Sigmoid colon (tissue), 7 donors: ENCODE measurements around the gene DRC3. TPM values are rescaled to one million over a fixed set of nuclear protein-coding genes. Genes with fewer than 3 reads are reported as not detected.
"Not testable (repeated sequence)": the region's sequence is repeated elsewhere in the genome, so short reads cannot be mapped to it uniquely, and the experiment has no call there.

Experiments
- DNase-seq: peaks from one replicate; pipeline ENCODE4 v3.0.0-alpha.2; 2019
- H3K27ac ChIP-seq, 4 donors: fragments of 200-600 bp; sonication (generic); one replicate each; pipeline ENCODE4 v1.5.1; 2016 to 2019; ENCODE audit warnings: mild to moderate bottlenecking in 1 of 4
- H3K27me3 ChIP-seq, 3 donors: fragments of 200-600 bp; sonication (generic); one replicate each; pipeline ENCODE4 v1.5.1; 2019; ENCODE audit warnings: mild to moderate bottlenecking in 1 of 3
- H3K36me3 ChIP-seq, 4 donors: fragments of 200-600 bp; sonication (generic); one replicate each; pipeline ENCODE4 v1.5.1; 2016 to 2019
- H3K4me1 ChIP-seq, 4 donors: fragments of 200-600 bp; sonication (generic); one replicate each; pipeline ENCODE4 v1.5.1; 2017 to 2019
- H3K4me3 ChIP-seq, 4 donors: fragments of 200-600 bp; sonication (generic); one replicate each; pipeline ENCODE4 v1.5.1; 2017 to 2019; ENCODE audit warnings: mild to moderate bottlenecking in 2 of 4, moderate library complexity in 1 of 4
- H3K9me3 ChIP-seq, 4 donors: fragments of 200-600 bp in 3 of 4; sonication (generic) in 3 of 4; one replicate each; pipeline versions ENCODE4 v1.5.1 to v1.6.1; 2013 to 2019
- EP300 ChIP-seq, 4 donors: sonication (generic); formaldehyde crosslinking; IDR thresholded peaks; one replicate each; pipeline ENCODE4 v1.6.1; 2017; ENCODE audit warnings: antibody characterized with exemption in 4 of 4
- POLR2A ChIP-seq, 2 donors: fragments of 450-650 bp; IDR thresholded peaks; one replicate each; pipeline ENCODE4 v1.6.1; 2016; ENCODE audit warnings: antibody characterized with exemption in 2 of 2, mild to moderate bottlenecking in 2 of 2, moderate library complexity in 2 of 2
- POLR2AphosphoS5 ChIP-seq, 4 donors: sonication (generic); formaldehyde crosslinking; IDR thresholded peaks; one replicate each; pipeline ENCODE4 v1.6.1; 2017; ENCODE audit warnings: antibody characterized with exemption in 4 of 4
- WGBS, 2 donors: extraction: QIAGEN DNeasy Blood & Tissue Kit; methylation state at CpG; one replicate each; pipeline ENCODE4 v1.1.7; 2013; 5-methylcytosine and 5-hydroxymethylcytosine counted together
- intact Hi-C: fragments of 100-400 bp; cut with DNase I; formaldehyde crosslinking; loops from one replicate; pipeline ENCODE4 v1.15.1; 2023
- polyA plus RNA-seq, 3 donors: library from polyadenylated mRNA; stranded (reverse); fragments of 200-250 nt; gene quantifications; one replicate each; pipeline ENCODE4 v1.2.3, GENCODE V29; 2013
- total RNA-seq, 4 donors: library from RNA; depleted of rRNA; stranded (reverse); fragments of >200 nt; gene quantifications; one replicate each; pipeline ENCODE4 v1.1.0, GENCODE V29; 2016
- TF ChIP-seq, protein P1 (sequence below), 4 experiments: fragments of 450-650 bp in 3 of 4; fragments of 200-600 bp in 1 of 4; IDR thresholded peaks; one replicate each; pipeline ENCODE4 v1.5.1; 2016 to 2019; ENCODE audit warnings: antibody characterized with exemption in 4 of 4, mild to moderate bottlenecking in 3 of 4, moderate library complexity in 2 of 4
- donor health status: healthy with polysubstance abuse.
- donor health status: Bipolar disorder and iron deficiency.
- donor health status: healthy.

DRC3 gene
- total and polyA plus RNA-seq, 7 donors = 0.36 to 6.1 (median 1.6) TPM; not detected in 2

DNA sequence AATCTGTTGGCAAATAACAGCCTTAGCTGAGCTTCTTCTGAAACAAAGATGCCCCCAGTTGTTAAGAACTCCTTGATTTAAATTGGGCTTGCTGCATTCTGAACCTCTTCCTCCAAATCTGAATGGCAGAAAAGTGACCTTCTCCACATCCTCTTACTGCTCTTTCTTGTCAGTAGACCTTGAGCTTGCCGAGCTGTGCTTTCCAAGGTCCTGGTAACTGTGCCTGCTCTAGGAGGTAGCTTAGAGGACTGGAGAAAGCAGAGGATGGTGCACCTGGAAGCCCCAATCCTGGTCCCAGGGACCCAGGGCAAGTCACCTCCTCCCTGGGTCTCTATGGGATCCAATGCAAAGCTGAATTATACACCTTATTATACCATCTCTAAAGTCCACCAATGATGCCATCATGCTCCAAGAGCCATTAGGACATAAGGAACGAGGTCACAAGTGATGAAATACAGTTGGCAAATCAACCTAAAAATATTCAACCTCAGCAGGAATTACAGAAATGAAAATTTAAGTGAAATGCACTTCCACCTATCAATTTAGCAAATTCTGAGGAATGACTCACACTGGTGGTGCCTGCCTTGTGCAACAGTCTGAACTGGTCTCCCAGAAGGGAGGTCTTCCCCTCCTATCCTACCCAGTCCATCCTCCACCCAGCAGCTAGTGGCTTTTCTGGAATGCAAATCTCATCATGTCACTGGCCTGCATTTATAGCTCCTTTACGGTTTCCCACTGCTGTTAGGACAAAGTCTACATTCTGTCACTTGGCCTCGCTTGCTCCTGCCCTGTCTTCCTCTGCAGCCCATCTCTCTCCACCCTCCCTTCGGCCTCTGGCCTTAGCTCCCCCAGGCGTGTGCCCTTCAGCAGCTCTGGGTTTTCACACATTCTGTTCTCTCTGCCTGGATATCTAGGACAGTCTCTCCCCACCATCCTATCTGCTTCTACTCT lies 37.1 kb upstream of the DRC3 start:
- peak; percentile 75 for DNase-seq
- intact Hi-C loops = no loop called here
- H3K27ac ChIP-seq = no peak overlapping the region

DNA sequence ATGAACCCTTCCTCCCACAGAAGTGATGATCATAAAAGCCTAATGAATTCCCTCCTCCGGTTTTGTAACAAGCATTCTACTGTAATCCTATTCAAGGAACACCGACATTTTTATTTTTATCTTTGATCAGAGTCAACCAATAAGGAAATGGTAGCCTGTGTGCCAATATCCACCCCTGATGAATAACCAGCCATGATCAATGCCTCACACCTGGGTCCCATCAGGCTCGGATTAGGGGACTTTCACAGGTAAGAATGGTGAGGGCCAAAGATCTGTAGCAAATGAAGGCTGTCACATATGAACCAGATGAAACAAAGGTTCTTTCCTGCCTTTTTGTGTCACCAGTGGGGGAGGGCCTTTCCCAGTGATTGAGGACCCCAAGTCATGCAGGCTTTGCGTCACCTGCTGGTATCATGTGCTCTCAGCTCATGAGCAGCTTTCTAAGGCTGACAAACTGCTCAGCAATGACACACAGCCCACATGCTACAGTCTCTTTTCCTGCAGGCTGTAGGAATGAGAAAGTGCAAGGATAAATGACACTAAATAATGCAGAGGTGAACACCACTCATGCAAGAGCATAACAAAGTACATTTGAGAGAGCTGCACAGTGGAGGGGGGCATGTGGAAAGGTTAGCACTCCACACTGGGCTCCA lies 35.3 kb upstream of the DRC3 start:
- Histone ChIP-seq H3K27ac (no peak overlapping the region), H3K27me3 (no peaks in the 10 kb centered on the region), H3K36me3 (no peaks in the 10 kb centered on the region), H3K9me3 (no peaks in the 10 kb centered on the region), H3K4me1 (peaks cover 0 to 59% (median 35%) of the 10 kb centered on the region in 4 donors), H3K4me3 (no peak overlapping the region)
- DNase-seq = no peak
- no peak for TF ChIP-seq POLR2AphosphoS5 (IDR thresholded peaks at IDR 0.05)
- TF ChIP-seq, protein P1, sequence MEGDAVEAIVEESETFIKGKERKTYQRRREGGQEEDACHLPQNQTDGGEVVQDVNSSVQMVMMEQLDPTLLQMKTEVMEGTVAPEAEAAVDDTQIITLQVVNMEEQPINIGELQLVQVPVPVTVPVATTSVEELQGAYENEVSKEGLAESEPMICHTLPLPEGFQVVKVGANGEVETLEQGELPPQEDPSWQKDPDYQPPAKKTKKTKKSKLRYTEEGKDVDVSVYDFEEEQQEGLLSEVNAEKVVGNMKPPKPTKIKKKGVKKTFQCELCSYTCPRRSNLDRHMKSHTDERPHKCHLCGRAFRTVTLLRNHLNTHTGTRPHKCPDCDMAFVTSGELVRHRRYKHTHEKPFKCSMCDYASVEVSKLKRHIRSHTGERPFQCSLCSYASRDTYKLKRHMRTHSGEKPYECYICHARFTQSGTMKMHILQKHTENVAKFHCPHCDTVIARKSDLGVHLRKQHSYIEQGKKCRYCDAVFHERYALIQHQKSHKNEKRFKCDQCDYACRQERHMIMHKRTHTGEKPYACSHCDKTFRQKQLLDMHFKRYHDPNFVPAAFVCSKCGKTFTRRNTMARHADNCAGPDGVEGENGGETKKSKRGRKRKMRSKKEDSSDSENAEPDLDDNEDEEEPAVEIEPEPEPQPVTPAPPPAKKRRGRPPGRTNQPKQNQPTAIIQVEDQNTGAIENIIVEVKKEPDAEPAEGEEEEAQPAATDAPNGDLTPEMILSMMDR (IDR thresholded peaks at IDR 0.05) = no peak
- no peak for TF ChIP-seq EP300 (IDR thresholded peaks at IDR 0.05)
- no peak for TF ChIP-seq POLR2A (IDR thresholded peaks at IDR 0.05)
- intact Hi-C loops = no loop called here
- WGBS, 2 donors = 45 to 79% methylated on average over 4 of the region's 4 CpGs

More for the DNA sequence above, 37.1 kb upstream of the DRC3 start:
- Histone ChIP-seq H3K4me1 (peaks cover 0 to 56% (median 29%) of the 10 kb centered on the region in 4 donors), H3K4me3 (no peak overlapping the region), H3K27me3 (no peaks in the 10 kb centered on the region), H3K9me3 (no peaks in the 10 kb centered on the region), H3K36me3 (no peaks in the 10 kb centered on the region)
- TF ChIP-seq POLR2A (IDR thresholded peaks at IDR 0.05) (no peak), EP300 (IDR thresholded peaks at IDR 0.05) (no peak), POLR2AphosphoS5 (IDR thresholded peaks at IDR 0.05) (no peak)
- TF ChIP-seq, protein P1 (IDR thresholded peaks at IDR 0.05) = no peak
- 18 to 66% methylated on average over 6 of the region's 6 CpGs for WGBS, 2 donors

DNA sequence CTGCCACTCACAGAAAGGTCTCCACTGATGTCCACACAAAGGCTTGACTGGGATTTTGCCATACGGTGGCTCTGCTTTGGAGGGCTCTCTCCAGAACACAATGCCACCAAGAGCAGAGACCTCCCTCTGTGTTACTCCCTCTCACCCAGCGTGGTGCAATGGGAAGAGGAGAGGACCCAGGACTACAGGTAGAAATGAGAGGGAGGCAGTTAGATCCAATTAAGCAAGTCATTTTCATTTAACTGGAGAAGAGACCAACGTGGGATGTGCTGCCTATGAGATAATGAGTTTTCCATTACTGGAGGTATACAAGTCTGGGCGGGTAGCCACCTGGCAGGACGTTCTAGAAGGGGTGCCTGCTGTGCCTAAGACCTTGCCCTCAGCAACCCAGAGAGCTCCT lies 34.7 kb upstream of the DRC3 start:
- Histone ChIP-seq H3K36me3 (no peaks in the 10 kb centered on the region), H3K27me3 (no peaks in the 10 kb centered on the region), H3K9me3 (no peaks in the 10 kb centered on the region), H3K4me1 (peaks cover 0 to 65% (median 40%) of the 10 kb centered on the region in 4 donors), H3K27ac (no peak overlapping the region), H3K4me3 (no peak overlapping the region)
- 77 to 90% methylated on average over 5 of the region's 5 CpGs for WGBS, 2 donors
- DNase-seq = no peak
- TF ChIP-seq EP300 (IDR thresholded peaks at IDR 0.05) = no peak
- TF ChIP-seq, protein P1 (IDR thresholded peaks at IDR 0.05) = no peak
- no peak for TF ChIP-seq POLR2A (IDR thresholded peaks at IDR 0.05)
- TF ChIP-seq POLR2AphosphoS5 (IDR thresholded peaks at IDR 0.05) = no peak
- intact Hi-C loops = no loop called here

DNA sequence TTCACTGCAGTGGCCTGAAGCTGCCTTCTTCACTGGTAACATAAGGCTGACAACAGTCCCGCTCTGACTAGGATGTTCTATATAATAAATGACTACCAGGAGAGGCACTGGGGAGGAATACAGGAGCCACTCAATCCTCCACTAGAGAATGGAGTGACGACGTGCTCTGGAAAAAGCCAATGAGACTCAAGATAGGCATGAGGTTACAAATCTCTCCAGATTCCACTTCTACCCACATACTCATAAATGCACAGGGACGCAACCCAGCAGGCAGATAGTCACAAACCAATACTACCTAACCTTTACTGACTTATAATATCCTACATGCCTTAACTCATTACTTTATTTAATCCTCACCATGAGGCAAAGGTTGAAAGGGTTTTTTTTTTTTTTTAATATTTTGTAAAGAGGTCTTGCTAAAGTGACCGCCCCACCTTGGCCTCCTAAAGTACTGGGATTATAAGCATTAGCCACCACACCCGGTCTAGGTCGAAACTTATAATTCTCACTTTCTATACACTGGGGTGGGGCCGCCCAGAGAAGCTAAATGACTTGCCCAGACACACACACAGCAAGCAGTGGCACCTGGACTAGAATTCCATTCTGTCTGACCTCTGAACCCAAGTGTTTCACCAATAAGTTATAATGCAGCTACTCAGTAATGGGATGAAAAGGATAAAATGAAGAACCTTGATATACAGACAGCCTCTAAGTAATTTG lies 34.1 kb upstream of the DRC3 start:
- no peaks in the 10 kb centered on the region for H3K36me3 ChIP-seq
- TF ChIP-seq POLR2AphosphoS5 (IDR thresholded peaks at IDR 0.05) (no peak), EP300 (IDR thresholded peaks at IDR 0.05) (no peak), POLR2A (IDR thresholded peaks at IDR 0.05) (no peak)
- TF ChIP-seq, protein P1 (IDR thresholded peaks at IDR 0.05) = no peak
- DNase-seq = no peak
- H3K4me1 ChIP-seq = peaks cover 0 to 71% (median 46%) of the 10 kb centered on the region in 4 donors
- 50 to 83% methylated on average over 8 of the region's 8 CpGs for WGBS, 2 donors
- no peak overlapping the region for H3K4me3 ChIP-seq
- no peak overlapping the region for H3K27ac ChIP-seq
- H3K27me3 ChIP-seq = no peaks in the 10 kb centered on the region
- intact Hi-C loops = no loop called here
- H3K9me3 ChIP-seq = no peaks in the 10 kb centered on the region

DNA sequence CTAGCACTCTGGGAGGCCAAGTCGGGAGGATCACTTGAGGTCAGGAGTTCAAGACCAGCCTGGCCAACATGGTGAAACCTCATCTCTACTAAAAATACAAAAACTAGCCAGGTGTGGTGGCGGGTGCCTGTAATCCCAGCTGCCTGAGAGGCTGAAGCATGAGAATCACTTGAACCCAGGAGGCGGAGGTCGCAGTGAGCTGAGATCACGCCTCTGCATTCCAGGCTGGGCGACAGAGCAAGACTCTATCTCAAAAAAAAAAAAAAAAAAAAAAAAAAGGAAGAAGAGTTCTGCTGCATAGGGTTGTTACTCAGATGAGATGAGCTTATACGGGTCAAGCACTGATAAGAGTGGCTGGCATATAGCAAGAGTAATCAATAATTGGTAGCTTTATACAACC lies 32.7 kb upstream of the DRC3 start:
- WGBS, 2 donors = 91% methylated on average over 7 of the region's 7 CpGs
- H3K4me3 ChIP-seq, H3K27me3 ChIP-seq, H3K9me3 ChIP-seq, DNase-seq, H3K36me3 ChIP-seq, intact Hi-C loops: not testable (repeated sequence)
- peaks cover 0 to 85% (median 60%) of the 10 kb centered on the region in 4 donors for H3K4me1 ChIP-seq
- H3K27ac ChIP-seq = peak overlapping the region in 2 of 4 donors; percentile 39 to 46
